ENCODE data around the gene MINK1.

Gene MINK1

DNA sequence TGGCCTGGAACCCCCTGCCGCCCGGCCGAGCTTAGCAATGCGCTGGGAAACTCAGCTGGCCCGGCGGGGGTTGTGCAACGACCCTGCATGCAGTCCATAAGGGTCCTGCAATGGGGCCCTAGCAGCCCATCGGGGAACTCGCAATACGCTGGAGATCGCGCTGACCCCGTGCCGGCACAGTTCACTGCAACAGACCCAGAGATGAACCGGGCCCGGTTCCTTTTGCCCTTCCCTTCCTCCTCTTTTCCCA, 106.3 kb downstream of the MINK1 start:
- H3K27ac ChIP-seq (ENCODE audit: insufficient read depth, low read length, poor library complexity, severe bottlenecking): peak overlapping the region; percentile 74
- H3K9me3 ChIP-seq (ENCODE audit: control insufficient read depth, low read length): no peaks in the 10 kb centered on the region
- peaks cover 37% of the 10 kb centered on the region for H3K36me3 ChIP-seq (ENCODE audit: control insufficient read depth, insufficient read depth, low read length)
- peak overlapping the region; percentile 73 for H3K4me3 ChIP-seq (ENCODE audit: insufficient read depth, low read depth, low read length, poor library complexity, severe bottlenecking)
- DNase-seq: no peak
- H3K27me3 ChIP-seq (replicated peaks; ENCODE audit: control insufficient read depth, insufficient read depth, low read length, poor library complexity, severe bottlenecking): no peaks in the 10 kb centered on the region
- peaks cover 39% of the 10 kb centered on the region for H3K4me1 ChIP-seq (ENCODE audit: control insufficient read depth, insufficient read depth, low read length, poor library complexity, severe bottlenecking)

DNA sequence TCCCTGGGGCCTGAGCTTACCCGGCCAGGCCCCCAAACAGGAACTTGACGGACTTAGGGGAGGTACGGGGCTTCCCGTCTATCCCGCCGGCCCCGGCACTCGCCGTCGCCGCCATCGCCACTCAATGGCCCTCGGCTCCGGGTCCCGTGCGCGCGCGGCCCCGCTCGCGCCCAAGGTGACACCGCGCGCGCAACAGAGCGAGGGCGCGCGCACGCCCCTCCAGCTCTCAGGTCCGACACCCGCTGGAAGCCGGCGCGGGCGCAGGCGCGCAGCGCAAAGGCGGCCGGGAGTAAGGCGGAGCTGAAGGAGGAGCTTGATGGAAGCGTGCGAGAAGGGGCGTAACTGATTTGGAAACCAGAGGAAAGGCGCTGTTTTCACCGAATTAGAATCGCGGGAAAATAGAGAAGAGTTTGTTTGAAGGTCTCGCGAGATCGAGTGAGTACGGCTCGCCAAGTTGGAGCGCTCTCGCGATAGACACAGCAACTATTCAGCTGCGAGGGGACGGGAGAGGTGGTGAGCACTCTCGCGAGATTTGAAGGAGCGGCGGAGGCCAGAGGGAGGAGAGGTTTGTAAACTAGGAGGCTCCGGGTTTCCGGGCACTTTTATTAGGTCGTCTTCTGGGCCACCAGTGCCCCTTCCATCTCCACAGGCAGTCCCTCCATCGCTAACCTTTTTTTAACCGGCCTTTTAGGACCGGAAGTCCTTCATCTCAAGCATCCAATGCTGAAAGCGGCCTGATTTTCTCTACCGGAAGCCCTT, 106.8 kb downstream of the MINK1 start, which contains the start of the genes RNF167 and SLC25A11:
Gene RNF167, plus strand, starts transcription at position 473 of the 759 bp plus-strand sequence. CDS start 642 bp downstream, outside the sequence.
Gene SLC25A11, minus strand, starts transcription at position 251 of the 759 bp plus-strand sequence. Its CDS starts 136 bp downstream, at position 115.
- no peaks in the 10 kb centered on the region for H3K9me3 ChIP-seq (ENCODE audit: control insufficient read depth, low read length)

DNA sequence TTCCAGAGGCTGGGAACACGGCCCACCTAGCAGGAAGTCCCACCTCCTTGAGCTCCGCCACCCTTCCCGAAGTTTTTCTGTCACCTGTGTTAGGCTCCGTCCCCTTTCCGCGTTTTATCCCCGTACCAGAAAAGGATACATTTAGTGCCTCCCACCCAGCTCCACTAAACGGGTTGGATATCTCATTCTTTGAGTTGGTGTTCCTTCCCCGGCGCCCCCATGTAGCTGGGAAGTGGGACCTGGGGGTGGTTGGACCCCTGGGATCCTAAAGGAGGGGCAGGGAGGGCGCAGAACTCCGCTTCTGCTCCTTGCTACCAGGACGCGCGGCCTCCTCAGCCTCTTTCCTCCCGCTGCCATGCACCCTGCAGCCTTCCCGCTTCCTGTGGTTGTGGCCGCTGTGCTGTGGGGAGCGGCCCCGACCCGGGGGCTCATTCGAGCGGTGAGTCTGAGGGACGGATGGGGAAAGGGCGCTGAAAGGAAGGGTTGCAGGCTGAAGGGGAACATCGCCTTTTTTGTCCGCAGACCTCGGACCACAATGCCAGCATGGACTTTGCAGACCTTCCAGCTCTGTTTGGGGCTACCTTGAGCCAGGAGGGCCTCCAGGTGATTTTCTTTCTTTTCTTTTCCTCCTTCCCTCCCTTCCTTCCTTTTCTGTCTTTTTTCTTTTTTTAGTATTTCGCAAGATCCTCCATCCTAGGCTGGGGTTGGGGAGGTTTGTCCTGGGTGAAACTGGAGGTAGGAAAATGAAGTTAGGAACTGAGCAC, 107.6 kb downstream of the MINK1 start:
- Histone ChIP-seq H3K36me3 (ENCODE audit: control insufficient read depth, insufficient read depth, low read length) (peaks cover 46% of the 10 kb centered on the region), H3K27me3 (replicated peaks; ENCODE audit: control insufficient read depth, insufficient read depth, low read length, poor library complexity, severe bottlenecking) (no peaks in the 10 kb centered on the region)
- DNase-seq: peak; percentile 28 to 37 (median 29)

More for the DNA sequence above, 106.8 kb downstream of the MINK1 start, which contains the start of the genes RNF167 and SLC25A11:
- peak within 1 kb of the TSS; percentile 93 for H3K27ac ChIP-seq (ENCODE audit: insufficient read depth, low read length, poor library complexity, severe bottlenecking)
- DNase-seq: peak; percentile 92 to 96 (median 94)
- H3K27me3 ChIP-seq (replicated peaks; ENCODE audit: control insufficient read depth, insufficient read depth, low read length, poor library complexity, severe bottlenecking): no peaks in the 10 kb centered on the region
- peaks cover 42% of the 10 kb centered on the region for H3K36me3 ChIP-seq (ENCODE audit: control insufficient read depth, insufficient read depth, low read length)
- H3K4me1 ChIP-seq (ENCODE audit: control insufficient read depth, insufficient read depth, low read length, poor library complexity, severe bottlenecking): peaks cover 42% of the 10 kb centered on the region
- peak within 1 kb of the TSS; percentile 94 for H3K4me3 ChIP-seq (ENCODE audit: insufficient read depth, low read depth, low read length, poor library complexity, severe bottlenecking)

DNA sequence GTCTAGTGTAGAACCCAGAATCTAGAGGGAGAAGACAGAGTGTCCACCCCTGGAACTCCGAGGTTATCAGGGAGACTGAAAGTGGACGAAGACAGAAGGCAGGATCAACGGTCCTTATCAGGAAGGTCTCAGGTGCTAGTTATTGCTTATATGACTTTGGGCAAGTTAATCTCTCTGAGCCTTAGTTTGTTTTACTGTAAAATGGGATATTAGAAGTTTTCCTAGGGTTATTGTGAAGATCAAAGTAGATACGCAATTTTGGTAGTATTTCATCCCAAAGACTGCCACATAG, 108.1 kb downstream of the MINK1 start:
- H3K27me3 ChIP-seq (replicated peaks; ENCODE audit: control insufficient read depth, insufficient read depth, low read length, poor library complexity, severe bottlenecking): no peaks in the 10 kb centered on the region
- peak overlapping the region; percentile 94 for H3K4me3 ChIP-seq (ENCODE audit: insufficient read depth, low read depth, low read length, poor library complexity, severe bottlenecking)
- no peaks in the 10 kb centered on the region for H3K9me3 ChIP-seq (ENCODE audit: control insufficient read depth, low read length)
- peaks cover 47% of the 10 kb centered on the region for H3K36me3 ChIP-seq (ENCODE audit: control insufficient read depth, insufficient read depth, low read length)
- peaks cover 55% of the 10 kb centered on the region for H3K4me1 ChIP-seq (ENCODE audit: control insufficient read depth, insufficient read depth, low read length, poor library complexity, severe bottlenecking)
- DNase-seq: no peak
- H3K27ac ChIP-seq (ENCODE audit: insufficient read depth, low read length, poor library complexity, severe bottlenecking): peak overlapping the region; percentile 93

More for the DNA sequence above, 107.6 kb downstream of the MINK1 start:
- H3K4me3 ChIP-seq (ENCODE audit: insufficient read depth, low read depth, low read length, poor library complexity, severe bottlenecking): peak overlapping the region; percentile 94
- no peaks in the 10 kb centered on the region for H3K9me3 ChIP-seq (ENCODE audit: control insufficient read depth, low read length)
- H3K4me1 ChIP-seq (ENCODE audit: control insufficient read depth, insufficient read depth, low read length, poor library complexity, severe bottlenecking): peaks cover 50% of the 10 kb centered on the region
- H3K27ac ChIP-seq (ENCODE audit: insufficient read depth, low read length, poor library complexity, severe bottlenecking): peak overlapping the region; percentile 93

DNA sequence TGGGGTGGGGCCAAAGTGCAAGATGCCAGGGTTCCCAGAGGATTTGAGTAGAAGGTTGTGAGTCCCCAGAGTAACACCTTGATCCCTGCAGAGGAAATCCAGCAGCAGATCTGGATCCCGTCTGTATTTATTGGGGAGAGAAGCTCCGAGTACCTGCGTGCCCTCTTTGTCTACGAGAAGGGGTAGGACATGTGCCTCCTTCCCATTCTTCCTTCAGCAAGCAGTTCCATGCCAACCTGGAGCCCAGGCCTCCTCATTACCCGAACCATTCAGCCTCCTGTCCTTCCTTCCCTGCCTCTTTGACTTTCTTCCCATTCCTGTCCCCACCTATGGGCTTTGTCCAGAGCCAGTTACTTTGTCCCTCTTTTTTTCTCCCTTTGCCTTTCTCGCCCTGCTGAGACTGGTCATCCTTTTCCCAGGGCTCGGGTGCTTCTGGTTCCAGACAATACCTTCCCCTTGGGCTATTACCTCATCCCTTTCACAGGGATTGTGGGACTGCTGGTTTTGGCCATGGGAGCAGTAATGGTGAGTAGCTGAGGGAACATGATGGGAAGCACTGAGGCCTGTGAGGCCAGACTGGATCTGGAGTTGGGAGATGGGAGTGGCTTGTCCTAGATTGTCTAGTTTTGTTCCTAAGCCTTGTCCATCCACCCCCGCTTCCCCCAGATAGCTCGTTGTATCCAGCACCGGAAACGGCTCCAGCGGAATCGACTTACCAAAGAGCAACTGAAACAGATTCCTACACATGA, 109.8 kb downstream of the MINK1 start:
- DNase-seq: no peak
- H3K27ac ChIP-seq (ENCODE audit: insufficient read depth, low read length, poor library complexity, severe bottlenecking): peak overlapping the region; percentile 94
- H3K4me1 ChIP-seq (ENCODE audit: control insufficient read depth, insufficient read depth, low read length, poor library complexity, severe bottlenecking): peaks cover 59% of the 10 kb centered on the region
- peaks cover 38% of the 10 kb centered on the region for H3K36me3 ChIP-seq (ENCODE audit: control insufficient read depth, insufficient read depth, low read length)
- H3K27me3 ChIP-seq (replicated peaks; ENCODE audit: control insufficient read depth, insufficient read depth, low read length, poor library complexity, severe bottlenecking): no peaks in the 10 kb centered on the region
- H3K4me3 ChIP-seq (ENCODE audit: insufficient read depth, low read depth, low read length, poor library complexity, severe bottlenecking): no peak overlapping the region
- H3K9me3 ChIP-seq (ENCODE audit: control insufficient read depth, low read length): no peaks in the 10 kb centered on the region

DNA sequence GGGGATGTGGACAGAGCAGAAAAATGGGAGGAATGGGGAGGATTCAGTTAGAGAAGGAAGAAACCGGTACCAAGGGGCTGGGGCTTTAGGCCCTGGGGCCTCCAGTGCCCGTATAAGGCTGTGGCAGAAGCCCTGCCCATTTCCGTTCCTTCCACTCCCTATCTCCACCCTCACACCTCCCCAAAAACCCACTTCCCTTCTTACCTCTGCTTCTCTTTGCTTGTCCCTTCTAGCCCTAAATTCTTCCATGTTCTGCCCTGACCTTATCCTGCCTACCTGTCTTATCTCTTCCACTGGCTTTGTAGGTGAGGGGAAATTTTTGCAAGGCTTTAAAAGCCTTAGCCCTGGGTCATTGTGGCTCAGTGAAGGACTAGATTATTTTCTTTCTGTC, 111.0 kb downstream of the MINK1 start:
- Histone ChIP-seq H3K9me3 (ENCODE audit: control insufficient read depth, low read length) (no peaks in the 10 kb centered on the region), H3K27me3 (replicated peaks; ENCODE audit: control insufficient read depth, insufficient read depth, low read length, poor library complexity, severe bottlenecking) (no peaks in the 10 kb centered on the region), H3K4me1 (ENCODE audit: control insufficient read depth, insufficient read depth, low read length, poor library complexity, severe bottlenecking) (peaks cover 57% of the 10 kb centered on the region), H3K4me3 (ENCODE audit: insufficient read depth, low read depth, low read length, poor library complexity, severe bottlenecking) (peak overlapping the region; percentile 46), H3K27ac (ENCODE audit: insufficient read depth, low read length, poor library complexity, severe bottlenecking) (peak overlapping the region; percentile 94), H3K36me3 (ENCODE audit: control insufficient read depth, insufficient read depth, low read length) (peaks cover 33% of the 10 kb centered on the region)
- DNase-seq: peak; percentile 33 to 52 (median 34)

DNA sequence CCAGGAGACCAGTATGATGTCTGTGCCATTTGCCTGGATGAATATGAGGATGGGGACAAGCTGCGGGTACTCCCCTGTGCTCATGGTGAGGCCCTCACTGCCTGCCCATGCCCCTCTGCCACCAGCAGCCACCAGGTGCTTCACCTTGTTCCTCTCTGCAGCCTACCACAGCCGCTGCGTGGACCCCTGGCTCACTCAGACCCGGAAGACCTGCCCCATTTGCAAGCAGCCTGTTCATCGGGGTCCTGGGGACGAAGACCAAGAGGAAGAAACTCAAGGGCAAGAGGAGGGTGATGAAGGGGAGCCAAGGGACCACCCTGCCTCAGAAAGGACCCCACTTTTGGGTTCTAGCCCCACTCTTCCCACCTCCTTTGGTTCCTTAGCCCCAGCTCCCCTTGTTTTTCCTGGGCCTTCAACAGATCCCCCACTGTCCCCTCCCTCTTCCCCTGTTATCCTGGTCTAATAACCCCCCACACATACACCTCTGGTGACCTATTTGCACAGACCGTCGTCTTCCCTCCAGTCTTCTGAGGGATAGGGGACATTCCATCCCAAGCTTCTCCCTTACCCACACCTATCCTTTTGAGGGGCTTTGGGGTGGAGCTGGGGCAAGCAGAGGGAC, 111.5 kb downstream of the MINK1 start:
- Histone ChIP-seq H3K4me1 (ENCODE audit: control insufficient read depth, insufficient read depth, low read length, poor library complexity, severe bottlenecking) (peaks cover 60% of the 10 kb centered on the region), H3K4me3 (ENCODE audit: insufficient read depth, low read depth, low read length, poor library complexity, severe bottlenecking) (peak overlapping the region; percentile 46), H3K27me3 (replicated peaks; ENCODE audit: control insufficient read depth, insufficient read depth, low read length, poor library complexity, severe bottlenecking) (no peaks in the 10 kb centered on the region), H3K27ac (ENCODE audit: insufficient read depth, low read length, poor library complexity, severe bottlenecking) (peak overlapping the region; percentile 94), H3K9me3 (ENCODE audit: control insufficient read depth, low read length) (no peaks in the 10 kb centered on the region), H3K36me3 (ENCODE audit: control insufficient read depth, insufficient read depth, low read length) (peaks cover 33% of the 10 kb centered on the region)
- no peak for DNase-seq

DNA sequence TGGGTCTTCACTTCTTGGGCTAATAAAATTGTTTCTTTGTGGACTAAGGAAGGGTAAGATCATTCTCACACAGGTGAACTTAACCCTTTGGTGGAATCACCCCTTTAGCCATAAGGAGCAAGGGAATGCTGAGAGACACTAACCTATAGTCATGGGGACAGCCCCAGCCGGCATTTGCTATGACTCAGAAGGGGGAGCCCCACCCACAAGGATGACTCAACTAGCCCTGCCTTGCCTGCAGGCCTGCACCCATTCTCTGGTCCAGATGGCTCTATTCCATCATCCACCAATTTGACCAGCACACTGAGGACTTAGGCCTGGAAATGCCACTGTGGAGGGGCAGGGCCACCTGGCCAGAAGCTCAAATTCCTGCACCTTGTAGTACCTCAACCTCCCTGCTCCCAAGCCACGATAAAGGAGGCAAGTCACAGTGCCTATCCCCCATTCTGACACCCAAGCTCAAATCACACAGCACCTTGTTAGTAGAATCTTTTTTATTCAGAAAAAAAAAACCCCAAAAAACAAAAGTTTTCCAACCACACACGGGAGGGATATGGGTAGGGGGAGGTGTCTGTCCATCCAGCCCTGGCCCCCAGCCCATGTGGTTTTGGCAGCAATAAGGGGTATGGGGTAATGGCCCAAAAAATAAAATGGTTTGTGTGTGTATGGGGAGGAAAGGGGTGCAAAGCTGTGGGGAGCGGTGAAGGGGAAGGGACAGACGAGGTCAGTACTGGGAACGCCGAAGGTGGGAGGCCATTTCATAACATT, 112.2 kb downstream of the MINK1 start:
- peak overlapping the region; percentile 94 for H3K27ac ChIP-seq (ENCODE audit: insufficient read depth, low read length, poor library complexity, severe bottlenecking)

DNA sequence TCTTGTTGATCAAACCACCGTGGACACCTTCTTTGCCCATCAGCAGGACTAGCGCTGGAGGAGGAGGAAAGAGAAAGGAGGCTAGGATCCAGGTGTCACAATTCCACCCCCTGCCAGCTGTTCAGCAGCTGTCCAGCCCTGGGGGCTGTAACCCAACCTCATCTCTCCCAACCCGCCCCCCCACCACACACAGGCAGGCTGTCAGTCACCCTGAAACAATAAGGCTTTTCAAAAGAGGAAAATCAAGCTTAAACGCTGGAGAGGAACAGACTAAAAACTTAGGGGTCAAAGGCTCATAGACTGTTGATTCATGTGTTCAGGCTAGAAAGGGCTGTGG, 112.8 kb downstream of the MINK1 start:
- Histone ChIP-seq H3K4me1 (ENCODE audit: control insufficient read depth, insufficient read depth, low read length, poor library complexity, severe bottlenecking) (peaks cover 69% of the 10 kb centered on the region), H3K27ac (ENCODE audit: insufficient read depth, low read length, poor library complexity, severe bottlenecking) (peak overlapping the region; percentile 94), H3K27me3 (replicated peaks; ENCODE audit: control insufficient read depth, insufficient read depth, low read length, poor library complexity, severe bottlenecking) (no peaks in the 10 kb centered on the region), H3K9me3 (ENCODE audit: control insufficient read depth, low read length) (no peaks in the 10 kb centered on the region), H3K36me3 (ENCODE audit: control insufficient read depth, insufficient read depth, low read length) (peaks cover 33% of the 10 kb centered on the region), H3K4me3 (ENCODE audit: insufficient read depth, low read depth, low read length, poor library complexity, severe bottlenecking) (peak overlapping the region; percentile 99)
- no peak for DNase-seq

More for the DNA sequence above, 112.2 kb downstream of the MINK1 start:
- DNase-seq: peak; percentile 56 to 71 (median 65)
- H3K4me3 ChIP-seq (ENCODE audit: insufficient read depth, low read depth, low read length, poor library complexity, severe bottlenecking): peak overlapping the region; percentile 46
- H3K36me3 ChIP-seq (ENCODE audit: control insufficient read depth, insufficient read depth, low read length): peaks cover 33% of the 10 kb centered on the region
- no peaks in the 10 kb centered on the region for H3K27me3 ChIP-seq (replicated peaks; ENCODE audit: control insufficient read depth, insufficient read depth, low read length, poor library complexity, severe bottlenecking)
- no peaks in the 10 kb centered on the region for H3K9me3 ChIP-seq (ENCODE audit: control insufficient read depth, low read length)
- H3K4me1 ChIP-seq (ENCODE audit: control insufficient read depth, insufficient read depth, low read length, poor library complexity, severe bottlenecking): peaks cover 64% of the 10 kb centered on the region

All from effector memory CD4-positive, alpha-beta T cell (primary cell).